DMS53 treated with DMSO at 0.1 percent for 48 hours (cell line): ENCODE measurements around the gene CLTCL1.

ENCODE experiments used
- DNase-seq: peaks from one replicate; lab custom pipeline; 2025; ENCODE audit not compliant: unreplicated experiment; lab: John Stamatoyannopoulos, UW

CLTCL1 gene

GRCh38 chr22:19152942-19153883, 138.3 kb downstream of the CLTCL1 start:
- DNase-seq = no peak

DNA sequence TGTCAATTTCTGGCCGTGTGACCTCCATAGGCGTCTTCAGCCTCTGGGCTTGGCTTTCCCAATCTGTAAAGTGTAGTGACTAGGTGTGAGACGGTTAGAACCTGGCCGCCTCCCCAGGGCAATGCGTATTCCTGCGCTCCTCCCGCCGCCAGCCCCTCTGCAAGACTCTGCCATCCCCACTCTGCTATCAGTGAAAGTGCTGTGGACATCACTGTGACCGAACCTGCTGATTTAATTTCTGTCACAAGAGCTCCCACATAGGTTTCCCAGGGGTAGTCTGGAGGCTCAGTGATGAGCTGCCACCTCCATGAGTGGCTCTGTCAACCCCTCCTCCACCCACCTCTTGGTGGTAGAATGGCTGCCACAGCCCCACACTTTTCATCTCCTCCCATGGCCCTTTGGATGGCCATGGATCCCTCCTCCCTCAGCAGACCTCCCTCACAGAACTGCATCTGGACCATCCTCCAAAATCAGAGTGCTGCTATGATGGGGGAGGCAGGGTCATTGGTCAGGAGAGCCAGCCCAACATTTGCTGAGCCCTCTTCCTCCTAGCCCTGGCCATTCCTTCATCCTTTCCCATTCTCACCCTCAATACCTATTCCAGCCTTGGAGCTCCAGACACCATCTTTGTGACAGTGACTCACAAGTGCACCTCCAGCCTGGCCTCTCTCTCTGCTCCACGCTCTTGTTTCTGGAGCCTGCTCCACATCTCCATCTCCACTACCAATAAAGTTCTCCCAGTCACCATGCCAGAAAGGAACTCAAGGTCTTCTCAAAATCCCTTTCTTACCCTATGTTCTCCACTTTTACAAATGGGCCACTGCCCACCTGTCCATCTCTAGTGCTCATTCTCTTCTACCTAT, 140.0 kb downstream of the CLTCL1 start:
- no peak for DNase-seq

- DNase-seq = no peak
These were observed 140.8 kb downstream of the CLTCL1 start for GRCh38 chr22:19150482-19151328.

- DNase-seq = no peak
These were observed 141.5 kb downstream of the CLTCL1 start, which contains the start of gene GSC2 for GRCh38 chr22:19149991-19150390. Gene GSC2, minus strand, starts transcription at chr22:19150292. Its CDS starts 9 bp downstream, at chr22:19150283.

DNA sequence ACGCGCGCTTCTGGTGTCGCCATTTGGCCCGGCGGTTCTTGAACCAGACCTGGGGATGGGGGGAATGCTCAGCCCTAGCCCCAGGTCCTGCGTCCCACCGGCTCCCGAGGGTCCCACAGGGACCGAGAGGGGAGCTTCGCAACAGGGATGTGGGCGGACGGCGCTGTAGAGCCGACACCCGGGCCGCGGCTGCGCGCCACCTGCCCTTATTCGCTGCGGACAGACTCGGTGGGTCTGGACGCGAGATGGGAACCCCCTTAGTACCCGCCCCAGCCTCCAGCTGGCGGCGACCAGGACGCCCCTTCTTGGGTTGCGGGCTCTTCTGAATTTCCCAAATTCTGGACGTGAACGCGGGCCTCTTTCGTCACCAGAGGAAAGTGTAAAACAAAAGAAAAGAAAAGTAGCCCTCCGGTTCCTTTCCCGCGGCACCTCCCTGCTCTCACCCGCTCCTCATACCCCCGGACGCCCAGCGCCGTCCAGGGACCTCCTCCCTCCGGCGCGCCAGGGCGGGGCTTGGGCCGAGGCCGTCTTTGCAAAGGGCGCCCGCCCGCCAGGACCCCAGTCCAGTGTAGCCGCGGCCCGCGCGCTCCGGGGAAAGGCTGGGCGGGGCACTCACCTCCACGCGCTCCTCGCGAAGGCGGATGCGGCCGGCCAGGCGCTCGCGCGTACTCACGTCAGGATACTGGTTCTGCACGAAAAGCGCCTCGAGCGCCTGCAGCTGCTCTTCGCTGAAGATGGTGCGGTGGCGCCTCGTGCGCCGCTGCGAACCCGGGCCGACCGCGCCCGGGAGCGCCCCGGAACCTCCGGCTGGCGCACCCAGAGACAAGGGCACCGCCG, 142.3 kb downstream of the CLTCL1 start:
- no peak for DNase-seq

- no peak for DNase-seq
These were observed 143.0 kb downstream of the CLTCL1 start for GRCh38 chr22:19148417-19149046.

GRCh38 chr22:19147195-19147780, 144.2 kb downstream of the CLTCL1 start:
- no peak for DNase-seq

DNA sequence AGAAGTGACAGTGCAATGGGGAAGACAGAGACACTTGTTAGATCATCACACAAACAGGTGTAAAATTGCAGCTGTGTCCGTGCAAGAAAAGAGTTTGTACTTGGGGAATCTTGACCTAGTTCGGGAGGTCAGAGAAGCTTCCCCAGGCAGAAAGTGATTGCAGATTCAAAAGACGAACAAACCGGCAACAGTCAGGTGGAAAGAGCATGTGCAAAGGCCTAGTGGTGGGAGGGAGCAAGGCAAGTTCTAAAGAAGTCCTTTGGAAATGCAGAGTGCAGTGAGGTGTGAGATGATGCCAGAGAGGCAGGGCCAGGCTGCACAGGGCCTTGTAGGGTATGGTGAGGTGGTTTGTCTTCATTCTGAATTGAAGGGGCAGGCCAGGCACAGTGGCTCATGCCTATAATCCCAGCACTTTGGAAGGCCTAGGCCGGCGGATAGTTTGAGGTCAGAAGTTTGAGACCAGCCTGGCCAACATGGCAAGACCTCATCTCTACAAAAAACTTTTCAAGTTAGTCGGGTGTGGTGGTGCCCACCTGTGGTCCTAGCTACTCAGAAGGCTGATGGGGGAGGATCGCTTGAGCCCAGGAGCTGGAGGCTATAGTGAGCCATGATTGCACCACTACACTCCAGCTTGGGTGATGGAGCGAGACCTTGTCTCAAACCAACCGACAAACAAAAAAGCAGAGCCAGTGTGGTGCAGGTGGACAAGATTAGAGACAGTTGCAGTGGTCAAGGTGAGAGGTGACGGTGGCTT, 145.1 kb downstream of the CLTCL1 start:
- no peak for DNase-seq

DNA sequence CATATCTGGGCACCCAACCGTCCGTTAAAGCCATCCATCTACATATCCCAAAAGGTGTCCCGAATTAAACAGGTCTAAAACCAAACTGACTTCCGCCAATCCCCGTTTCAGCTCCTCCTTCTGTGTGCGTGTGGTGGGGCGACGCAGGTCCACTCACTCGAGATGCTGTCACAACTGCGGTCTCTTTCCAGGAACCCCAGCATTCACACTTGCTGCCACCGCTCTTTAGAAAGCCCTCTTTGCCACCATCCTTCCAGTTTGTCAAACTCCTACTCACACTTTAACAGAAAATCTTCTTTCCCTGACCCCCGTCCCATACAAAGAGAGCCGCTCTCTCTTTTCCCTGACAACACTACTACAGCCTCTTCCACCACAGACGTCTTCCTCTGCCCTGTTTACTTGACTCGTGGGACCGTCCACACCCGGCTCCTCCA, 147.5 kb downstream of the CLTCL1 start:
- no peak for DNase-seq

GRCh38 chr22:19143212-19143611, 148.3 kb downstream of the CLTCL1 start:
- no peak for DNase-seq

DNA sequence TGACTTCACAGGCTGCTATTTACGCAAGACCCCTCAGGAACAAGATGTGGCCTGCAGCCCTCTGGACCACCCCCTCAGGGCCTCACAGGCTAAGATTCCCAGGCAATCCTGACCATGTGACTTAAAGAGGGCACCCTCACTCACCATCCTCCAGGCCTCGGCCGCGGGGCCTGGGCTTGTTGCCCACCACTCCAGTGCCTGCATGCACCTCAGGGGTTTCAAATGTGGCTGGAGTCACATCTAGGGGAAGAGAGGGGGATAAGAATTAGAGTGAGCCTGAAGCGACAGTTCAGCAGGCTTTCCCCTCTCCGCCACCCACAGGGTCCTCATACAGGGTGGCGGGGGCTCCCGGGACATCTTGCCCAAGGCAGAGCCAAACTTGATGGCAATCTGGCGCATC, 149.1 kb downstream of the CLTCL1 start:
- DNase-seq = no peak

DNA sequence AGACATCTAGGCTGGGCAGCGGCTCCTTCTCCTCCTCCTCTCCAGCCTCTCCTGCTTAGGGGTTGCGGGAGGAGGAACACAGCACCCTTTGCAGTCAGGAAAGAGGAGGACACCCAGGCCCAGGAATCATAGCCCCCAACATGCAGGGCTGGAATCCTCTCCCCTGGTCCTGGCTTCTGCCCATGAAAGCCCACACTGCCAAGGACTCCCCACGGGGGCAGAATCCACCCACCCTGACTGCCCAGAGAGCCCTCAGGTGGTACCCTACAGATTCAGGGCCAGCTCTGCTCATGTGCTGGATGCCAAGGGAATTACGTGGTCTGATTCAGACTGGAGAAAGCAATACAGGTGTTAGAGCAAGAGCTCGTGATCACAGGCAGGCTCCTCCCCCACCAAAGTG, 151.5 kb downstream of the CLTCL1 start:
- no peak for DNase-seq

DNA sequence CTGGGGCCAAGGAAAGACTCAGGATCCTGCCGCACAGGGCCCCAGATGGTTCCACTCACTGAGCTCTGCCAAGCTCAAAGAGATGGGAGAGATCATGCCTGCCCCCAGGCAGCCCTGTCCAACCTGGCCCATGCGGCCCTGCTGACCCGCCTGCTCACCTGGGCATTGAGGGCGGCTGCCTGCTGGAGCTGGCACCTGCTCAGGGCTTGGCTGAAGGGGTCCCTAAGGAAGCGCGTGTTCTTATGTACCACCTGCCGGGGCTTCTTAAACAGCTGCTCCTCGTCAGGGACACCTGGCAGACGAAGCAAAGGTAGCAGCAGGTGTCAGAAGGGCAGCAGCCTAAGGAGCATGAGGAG, 152.5 kb downstream of the CLTCL1 start:
- no peak for DNase-seq

GRCh38 chr22:19138217-19139000, 153.1 kb downstream of the CLTCL1 start:
- no peak for DNase-seq

DNA sequence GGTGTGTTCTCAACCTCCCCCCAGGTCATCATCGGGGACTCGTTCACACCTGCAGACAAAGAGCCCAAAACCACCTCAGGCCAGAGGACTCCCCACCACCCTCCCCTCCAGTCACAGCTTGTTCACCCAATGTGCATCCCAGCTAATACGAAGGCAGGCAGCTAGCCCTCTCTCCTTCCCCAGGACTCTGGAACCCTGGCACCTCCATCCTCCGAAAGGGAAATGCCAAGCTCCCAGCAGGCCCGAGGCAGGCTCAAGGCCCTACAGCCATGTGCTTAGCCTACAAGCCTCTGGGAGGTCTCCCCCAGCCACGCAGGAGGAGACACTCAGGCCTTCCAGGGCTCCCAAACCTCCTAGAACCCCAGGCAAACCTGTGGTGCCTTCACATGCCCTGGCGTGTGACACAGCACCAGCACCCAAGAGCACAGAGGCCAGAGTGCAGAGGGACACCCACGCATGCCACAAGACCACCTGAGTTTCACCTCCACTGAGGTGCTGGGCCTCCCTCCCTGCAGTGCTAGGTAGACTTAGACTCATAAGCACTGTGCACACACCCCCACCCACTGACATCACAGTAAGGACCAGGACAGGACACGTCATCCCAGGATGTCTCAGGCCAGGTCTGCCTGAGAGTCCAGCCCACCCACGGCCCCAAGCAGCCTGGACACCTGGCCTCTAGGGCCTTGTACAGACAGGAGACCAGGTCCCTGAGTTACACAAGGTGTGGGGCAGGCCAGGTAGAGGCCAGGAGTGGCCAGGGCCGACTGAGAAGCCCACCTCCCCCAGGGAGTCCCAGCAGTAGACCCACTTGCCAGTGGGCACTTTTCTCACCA, 153.9 kb downstream of the CLTCL1 start:
- DNase-seq = no peak

- no peak for DNase-seq
These were observed 154.6 kb downstream of the CLTCL1 start for GRCh38 chr22:19136915-19137314.

GRCh38 chr22:19134874-19135273, 156.6 kb downstream of the CLTCL1 start:
- no peak for DNase-seq
